Measurements from ENCODE around the gene MYDGF. TPM values are rescaled to one million over a fixed set of nuclear protein-coding genes. Genes with fewer than 3 reads are reported as not detected.

Gene MYDGF
- total and polyA plus RNA-seq, 2 experiments from 2014 or later: 207 to 591 TPM

DNA sequence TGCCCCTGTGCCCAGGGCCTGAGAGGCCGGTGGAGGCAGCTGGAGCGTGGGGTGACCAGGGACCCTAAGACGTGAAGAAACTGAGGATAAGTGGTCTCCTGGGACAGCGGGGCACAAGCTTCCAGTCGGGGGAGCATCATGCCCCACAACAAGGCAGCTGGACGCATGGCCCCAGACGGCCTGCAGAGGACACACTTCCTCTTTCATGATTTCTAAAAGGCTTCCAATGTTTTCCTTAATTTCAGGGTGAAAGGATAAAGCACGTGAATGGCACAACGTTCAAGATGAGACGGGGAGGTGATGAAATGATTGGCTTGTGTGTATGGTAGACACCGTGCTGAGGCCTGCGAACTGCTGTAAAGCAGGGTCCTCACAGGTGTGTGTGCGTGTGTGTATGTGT, 20.2 kb upstream of the MYDGF start:
- Histone ChIP-seq H3K9ac (no peak overlapping the region), H3K9me3 (ENCODE audit: low read depth) (no peaks in the 10 kb centered on the region), H4K20me1 (ENCODE audit: insufficient read depth) (no peaks in the 10 kb centered on the region), H2AFZ (no peak overlapping the region), H3K36me3 (ENCODE audit: low read depth) (peaks cover 16% of the 10 kb centered on the region; the same call in 1 of the 2 replicates), H3K27me3 (replicated peaks; ENCODE audit: insufficient read depth) (no peaks in the 10 kb centered on the region), H3F3A (ENCODE audit: insufficient read depth) (no peaks in the 10 kb centered on the region), H3K9me2 (ENCODE audit: insufficient read depth) (no peaks in the 10 kb centered on the region), H3K4me3 (no peak overlapping the region), H3K4me1 (ENCODE audit: insufficient read depth) (0 out of 2 replicates have a peak, but pooled peaks cover 4% of the 10 kb centered on the region), H3K27ac (no peak overlapping the region), H3K79me2 (ENCODE audit: insufficient read depth) (no peaks in the 10 kb centered on the region), H3K4me2 (ENCODE audit: unreplicated experiment) (no peak overlapping the region)
- in situ Hi-C loops (cut with MboI): no loop called here
- TF ChIP-seq EZH2 (IDR thresholded peaks at IDR 0.05; ENCODE audit: insufficient read depth, poor library complexity, severe bottlenecking) (no peak), EZH2phosphoT487 (IDR thresholded peaks at IDR 0.05; ENCODE audit: insufficient read depth, low read depth) (no peak)
- 77 to 80% methylated on average over 13 of the region's 13 CpGs for WGBS, 2 experiments (ENCODE audit: low coverage in 1 of 2, low lambda C conversion rate in 2 of 2, missing lambda C conversion rate in 2 of 2)
- DNase-seq: no peak

DNA sequence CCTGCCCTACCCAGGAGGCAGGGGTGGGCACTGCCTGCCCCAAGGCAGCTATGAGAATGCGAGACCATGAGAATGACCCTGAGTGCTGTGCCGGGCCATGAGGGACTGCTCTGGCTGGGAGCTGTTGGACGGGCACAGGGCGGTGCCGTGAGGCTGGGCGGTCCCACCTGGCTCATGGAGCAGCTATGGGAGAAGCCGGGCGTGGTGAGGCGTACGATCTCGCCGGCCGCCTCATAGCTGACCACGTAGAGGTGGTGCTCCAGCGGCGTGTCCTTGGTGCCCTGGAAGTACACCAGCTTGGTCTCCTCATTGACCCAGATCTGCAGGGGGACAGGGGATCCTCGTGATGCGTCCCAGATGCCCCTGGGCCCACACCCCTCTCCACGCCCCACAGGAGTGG, 19.3 kb upstream of the MYDGF start:
- 0 out of 2 replicates have a peak, but pooled peaks cover 4% of the 10 kb centered on the region for H3K4me1 ChIP-seq (ENCODE audit: insufficient read depth)
- no peak overlapping the region for H3K9ac ChIP-seq
- TF ChIP-seq EZH2 (IDR thresholded peaks at IDR 0.05; ENCODE audit: insufficient read depth, poor library complexity, severe bottlenecking) (no peak), EZH2phosphoT487 (IDR thresholded peaks at IDR 0.05; ENCODE audit: insufficient read depth, low read depth) (no peak)
- no peak for DNase-seq
- in situ Hi-C loops (cut with MboI): no loop called here
- no peaks in the 10 kb centered on the region for H3K9me2 ChIP-seq (ENCODE audit: insufficient read depth)
- no peak overlapping the region for H3K4me2 ChIP-seq (ENCODE audit: unreplicated experiment)
- H3F3A ChIP-seq (ENCODE audit: insufficient read depth): no peaks in the 10 kb centered on the region
- no peak overlapping the region for H3K4me3 ChIP-seq
- no peak overlapping the region for H3K27ac ChIP-seq
- H3K36me3 ChIP-seq (ENCODE audit: low read depth): peaks cover 6% of the 10 kb centered on the region; the same call in 1 of the 2 replicates
- no peak overlapping the region for H2AFZ ChIP-seq
- H3K27me3 ChIP-seq (replicated peaks; ENCODE audit: insufficient read depth): no peaks in the 10 kb centered on the region
- 96 to 97% methylated on average over 16 to 18 of the region's 19 CpGs for WGBS, 2 experiments (ENCODE audit: low coverage in 1 of 2, low lambda C conversion rate in 2 of 2, missing lambda C conversion rate in 2 of 2)
- H4K20me1 ChIP-seq (ENCODE audit: insufficient read depth): no peaks in the 10 kb centered on the region
- no peaks in the 10 kb centered on the region for H3K9me3 ChIP-seq (ENCODE audit: low read depth)
- no peaks in the 10 kb centered on the region for H3K79me2 ChIP-seq (ENCODE audit: insufficient read depth)

DNA sequence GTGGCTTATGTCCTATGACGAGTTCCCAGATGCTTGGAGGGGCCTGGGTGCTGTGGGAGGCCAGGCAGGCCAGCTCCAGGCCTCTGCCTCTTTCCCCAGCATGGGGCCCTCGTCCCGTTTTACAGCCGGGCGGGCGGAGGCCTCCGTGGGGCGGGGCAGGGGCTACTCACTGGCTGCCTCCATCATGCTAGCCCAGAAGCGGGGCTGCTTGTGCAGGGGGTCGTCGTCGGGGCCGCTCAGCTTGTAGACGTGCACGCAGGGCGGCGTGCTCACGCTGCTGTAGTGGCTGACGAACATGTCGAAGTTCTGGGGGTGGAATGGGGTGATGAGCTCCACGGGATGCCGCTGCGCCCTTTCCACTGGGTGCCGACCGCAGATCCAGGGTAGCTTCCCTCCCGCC, 18.4 kb upstream of the MYDGF start:
- no peak overlapping the region for H3K27ac ChIP-seq
- H3F3A ChIP-seq (ENCODE audit: insufficient read depth): no peaks in the 10 kb centered on the region
- no peaks in the 10 kb centered on the region for H3K9me3 ChIP-seq (ENCODE audit: low read depth)
- no peaks in the 10 kb centered on the region; the same call in 1 of the 2 replicates for H3K36me3 ChIP-seq (ENCODE audit: low read depth)
- no peak overlapping the region for H2AFZ ChIP-seq
- H3K79me2 ChIP-seq (ENCODE audit: insufficient read depth): no peaks in the 10 kb centered on the region
- H3K9me2 ChIP-seq (ENCODE audit: insufficient read depth): no peaks in the 10 kb centered on the region
- no peak overlapping the region for H3K4me2 ChIP-seq (ENCODE audit: unreplicated experiment)
- no peak for DNase-seq
- no peak overlapping the region for H3K4me3 ChIP-seq
- TF ChIP-seq EZH2phosphoT487 (IDR thresholded peaks at IDR 0.05; ENCODE audit: insufficient read depth, low read depth) (no peak), EZH2 (IDR thresholded peaks at IDR 0.05; ENCODE audit: insufficient read depth, poor library complexity, severe bottlenecking) (no peak)
- H3K27me3 ChIP-seq (replicated peaks; ENCODE audit: insufficient read depth): no peaks in the 10 kb centered on the region
- H4K20me1 ChIP-seq (ENCODE audit: insufficient read depth): no peaks in the 10 kb centered on the region
- in situ Hi-C loops (cut with MboI): no loop called here
- WGBS, 2 experiments (ENCODE audit: low coverage in 1 of 2, low lambda C conversion rate in 2 of 2, missing lambda C conversion rate in 2 of 2): 92 to 95% methylated on average over 22 to 24 of the region's 26 CpGs
- H3K4me1 ChIP-seq (ENCODE audit: insufficient read depth): no peaks in the 10 kb centered on the region
- H3K9ac ChIP-seq: no peak overlapping the region

DNA sequence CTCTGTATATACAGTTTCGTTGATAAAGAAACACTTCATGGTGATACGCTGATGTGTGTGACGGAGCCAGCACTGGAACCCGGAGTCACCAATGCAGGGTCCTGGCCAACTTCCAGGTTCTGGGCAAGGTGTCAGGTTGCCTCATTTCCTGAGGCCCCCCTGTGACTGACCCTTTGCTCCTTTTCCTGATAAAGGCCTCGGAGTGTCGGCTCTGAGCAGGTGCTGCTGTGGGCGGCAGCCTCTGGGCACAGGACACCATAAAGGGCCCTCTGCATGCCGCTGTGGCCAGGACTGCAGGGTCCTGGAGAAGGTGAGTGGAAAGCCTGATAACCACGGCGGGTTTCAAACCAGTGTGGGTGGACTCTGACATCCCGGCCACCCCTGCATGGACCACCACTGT, 17.3 kb upstream of the MYDGF start:
- WGBS, 2 experiments (ENCODE audit: low coverage in 1 of 2, low lambda C conversion rate in 2 of 2, missing lambda C conversion rate in 2 of 2): 90 to 95% methylated on average over 10 to 11 of the region's 11 CpGs
- Histone ChIP-seq H3K9me3 (ENCODE audit: low read depth) (no peaks in the 10 kb centered on the region), H3K9me2 (ENCODE audit: insufficient read depth) (no peaks in the 10 kb centered on the region), H3K4me2 (ENCODE audit: unreplicated experiment) (no peak overlapping the region), H3F3A (ENCODE audit: insufficient read depth) (no peaks in the 10 kb centered on the region), H3K79me2 (ENCODE audit: insufficient read depth) (no peaks in the 10 kb centered on the region), H4K20me1 (ENCODE audit: insufficient read depth) (no peaks in the 10 kb centered on the region), H3K36me3 (ENCODE audit: low read depth) (no peaks in the 10 kb centered on the region; the same call in 1 of the 2 replicates), H3K4me3 (no peak overlapping the region), H3K4me1 (ENCODE audit: insufficient read depth) (no peaks in the 10 kb centered on the region), H3K9ac (no peak overlapping the region), H3K27me3 (replicated peaks; ENCODE audit: insufficient read depth) (no peaks in the 10 kb centered on the region), H2AFZ (no peak overlapping the region), H3K27ac (no peak overlapping the region)
- TF ChIP-seq EZH2 (IDR thresholded peaks at IDR 0.05; ENCODE audit: insufficient read depth, poor library complexity, severe bottlenecking): no peak
- no peak for TF ChIP-seq EZH2phosphoT487 (IDR thresholded peaks at IDR 0.05; ENCODE audit: insufficient read depth, low read depth)
- in situ Hi-C loops (cut with MboI): no loop called here
- DNase-seq: no peak

DNA sequence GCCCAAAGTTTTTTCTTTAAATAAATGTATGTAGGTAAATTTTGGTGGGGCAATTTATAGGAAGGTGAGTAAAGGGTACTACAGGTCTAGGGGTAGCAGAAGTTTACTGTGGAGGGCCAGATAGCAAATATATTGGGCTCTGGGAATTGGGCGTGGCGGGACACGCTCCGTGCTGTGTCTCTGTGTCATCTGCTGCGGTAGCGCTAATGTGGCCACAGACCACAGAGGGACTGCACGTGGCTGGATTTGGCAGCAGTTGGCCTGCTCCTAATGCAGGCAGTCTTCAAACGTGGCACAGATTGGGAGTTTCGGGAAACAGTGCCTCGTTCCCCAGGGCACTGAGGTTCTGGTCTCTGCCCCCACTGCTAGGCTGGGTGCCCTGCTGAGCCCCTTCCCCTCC, 16.6 kb upstream of the MYDGF start:
- in situ Hi-C loops (cut with MboI): no loop called here
- Histone ChIP-seq H3K79me2 (ENCODE audit: insufficient read depth) (no peaks in the 10 kb centered on the region), H3K4me2 (ENCODE audit: unreplicated experiment) (no peak overlapping the region), H3K9me3 (ENCODE audit: low read depth) (no peaks in the 10 kb centered on the region), H3K36me3 (ENCODE audit: low read depth) (no peaks in the 10 kb centered on the region; the same call in 1 of the 2 replicates), H3K27me3 (replicated peaks; ENCODE audit: insufficient read depth) (no peaks in the 10 kb centered on the region), H3K27ac (no peak overlapping the region), H4K20me1 (ENCODE audit: insufficient read depth) (no peaks in the 10 kb centered on the region), H3F3A (ENCODE audit: insufficient read depth) (no peaks in the 10 kb centered on the region), H3K9me2 (ENCODE audit: insufficient read depth) (no peaks in the 10 kb centered on the region), H2AFZ (no peak overlapping the region), H3K9ac (no peak overlapping the region), H3K4me1 (ENCODE audit: insufficient read depth) (no peaks in the 10 kb centered on the region), H3K4me3 (no peak overlapping the region)
- DNase-seq: no peak
- 88 to 91% methylated on average over 10 of the region's 10 CpGs for WGBS, 2 experiments (ENCODE audit: low coverage in 1 of 2, low lambda C conversion rate in 2 of 2, missing lambda C conversion rate in 2 of 2)
- TF ChIP-seq EZH2 (IDR thresholded peaks at IDR 0.05; ENCODE audit: insufficient read depth, poor library complexity, severe bottlenecking): no peak
- TF ChIP-seq EZH2phosphoT487 (IDR thresholded peaks at IDR 0.05; ENCODE audit: insufficient read depth, low read depth): no peak
